Activated effector memory CD4-positive, alpha-beta T cell treated with Interleukin-2 at 50 U/mL for 16 hours (primary cell): ENCODE data around the gene SI.
"Not testable (repeated sequence)": the region's sequence is repeated elsewhere in the genome, so short reads cannot be mapped to it uniquely, and the experiment has no call there.

Experiments
- DNase-seq: peaks from one replicate; pipeline ENCODE4 v3.0.0-alpha.2; 2020

SI gene

GRCh38 chr3:165078293-165078692 lies at the start of gene SI:
SI (minus strand) TSS chr3:165078496; CDS start chr3:165076012, 2,484 bp downstream.
- DNase-seq = no peak

- DNase-seq = no peak
Observed at GRCh38 chr3:165125836-165126235, 47.5 kb upstream of the SI start.

GRCh38 chr3:165111401-165111800 lies 33.1 kb upstream of the SI start:
- no peak for DNase-seq

GRCh38 chr3:165103616-165104015 lies 25.3 kb upstream of the SI start:
- DNase-seq = no peak

- no peak for DNase-seq
Observed at GRCh38 chr3:165082650-165083049, 4.4 kb upstream of the SI start.

- no peak for DNase-seq
Observed at GRCh38 chr3:165081183-165081582, 2.9 kb upstream of the SI start.

GRCh38 chr3:165075695-165076094 lies 2.6 kb downstream of the SI start:
- DNase-seq = no peak

GRCh38 chr3:165070682-165071081 lies 7.6 kb downstream of the SI start:
- no peak for DNase-seq

- DNase-seq = no peak
Observed at GRCh38 chr3:165056510-165056909, 21.8 kb downstream of the SI start.

GRCh38 chr3:165040186-165040585 lies 38.1 kb downstream of the SI start:
- no peak for DNase-seq

GRCh38 chr3:165011557-165011956 lies 66.7 kb downstream of the SI start:
- no peak for DNase-seq

- no peak for DNase-seq
Observed at GRCh38 chr3:164984947-164985346, 93.3 kb downstream of the SI start.

GRCh38 chr3:164962610-164963009 lies 115.7 kb downstream of the SI start:
- no peak for DNase-seq

GRCh38 chr3:164952966-164953365 lies 125.3 kb downstream of the SI start:
- no peak for DNase-seq

- not testable (repeated sequence) for DNase-seq
Observed at GRCh38 chr3:164951403-164951802, 126.9 kb downstream of the SI start.

GRCh38 chr3:164940745-164941144 lies 137.6 kb downstream of the SI start:
- DNase-seq = no peak

GRCh38 chr3:164929642-164930041 lies 148.7 kb downstream of the SI start:
- DNase-seq = no peak
